GM19452 (cell line): ENCODE measurements around the gene KIAA2012.

Experiments
- ATAC-seq: cut with Tn5 transposase; IDR thresholded peaks from one replicate; pipeline ENCODE4 v1.9.1; 2021; ENCODE audit not compliant: unreplicated experiment

The KIAA2012 gene

GRCh38 chr2:202072737-202073401 lies at the start of gene KIAA2012:
Gene KIAA2012, plus strand, starts transcription at chr2:202073255. Its CDS starts 373 bp downstream, at chr2:202073628.
- no peak for ATAC-seq

- ATAC-seq, result no peak
These were observed 49.2 kb upstream of the KIAA2012 start for GRCh38 chr2:202023904-202024266.

- ATAC-seq, result no peak
These were observed 48.2 kb upstream of the KIAA2012 start for GRCh38 chr2:202024871-202025270.

- no peak for ATAC-seq
These were observed 47.2 kb upstream of the KIAA2012 start for GRCh38 chr2:202025816-202026215.

DNA sequence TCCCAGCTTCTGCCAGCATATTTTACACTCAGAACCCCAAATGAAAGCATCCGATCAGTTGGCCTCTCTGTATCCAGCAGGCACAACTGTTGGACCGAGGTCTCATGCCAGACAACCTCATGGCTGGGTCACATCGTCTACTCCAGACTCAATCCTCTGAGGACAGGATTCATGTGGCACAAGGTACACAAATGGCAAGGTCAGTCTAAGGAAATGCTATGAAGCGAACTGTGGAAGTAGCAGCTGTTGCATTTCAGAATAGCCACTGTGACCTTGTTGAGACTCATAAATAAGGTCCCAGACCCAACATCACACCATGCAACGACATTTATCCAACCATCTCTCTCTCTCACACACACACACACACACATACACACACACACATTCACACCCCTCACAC lies 46.5 kb upstream of the KIAA2012 start:
- ATAC-seq, result no peak

- no peak for ATAC-seq
These were observed 42.4 kb upstream of the KIAA2012 start for GRCh38 chr2:202030691-202031090.

GRCh38 chr2:202031246-202031951 lies 41.7 kb upstream of the KIAA2012 start:
- no peak for ATAC-seq

GRCh38 chr2:202032846-202033316 lies 40.2 kb upstream of the KIAA2012 start:
- no peak for ATAC-seq

- ATAC-seq, result peak; percentile 83
These were observed 39.5 kb upstream of the KIAA2012 start, which contains the start of gene FZD7 for GRCh38 chr2:202033317-202034248. Gene FZD7, plus strand, starts transcription at chr2:202033855. Its CDS starts 793 bp downstream, at chr2:202034648.

DNA sequence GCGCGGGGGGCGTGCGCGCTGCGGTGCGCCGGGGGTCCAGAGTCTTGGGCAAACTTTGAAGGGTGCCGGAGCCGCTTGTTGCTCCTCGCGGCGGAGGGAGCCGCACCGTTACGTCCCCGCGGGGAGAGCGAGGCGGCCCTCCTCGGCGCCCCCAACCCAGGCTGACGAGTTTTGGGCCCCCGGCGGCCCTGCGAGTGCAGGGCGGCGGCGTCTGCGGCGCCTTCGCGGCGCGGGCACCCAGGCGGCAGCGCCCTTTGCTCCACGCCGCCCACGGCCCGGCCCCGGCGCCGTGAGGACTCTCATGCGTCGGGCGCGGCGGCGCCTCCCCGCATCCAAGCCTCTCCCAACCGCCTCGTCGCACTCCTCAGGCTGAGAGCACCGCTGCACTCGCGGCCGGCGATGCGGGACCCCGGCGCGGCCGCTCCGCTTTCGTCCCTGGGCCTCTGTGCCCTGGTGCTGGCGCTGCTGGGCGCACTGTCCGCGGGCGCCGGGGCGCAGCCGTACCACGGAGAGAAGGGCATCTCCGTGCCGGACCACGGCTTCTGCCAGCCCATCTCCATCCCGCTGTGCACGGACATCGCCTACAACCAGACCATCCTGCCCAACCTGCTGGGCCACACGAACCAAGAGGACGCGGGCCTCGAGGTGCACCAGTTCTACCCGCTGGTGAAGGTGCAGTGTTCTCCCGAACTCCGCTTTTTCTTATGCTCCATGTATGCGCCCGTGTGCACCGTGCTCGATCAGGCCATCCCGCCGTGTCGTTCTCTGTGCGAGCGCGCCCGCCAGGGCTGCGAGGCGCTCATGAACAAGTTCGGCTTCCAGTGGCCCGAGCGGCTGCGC lies 38.6 kb upstream of the KIAA2012 start:
- ATAC-seq, result peak; percentile 3

DNA sequence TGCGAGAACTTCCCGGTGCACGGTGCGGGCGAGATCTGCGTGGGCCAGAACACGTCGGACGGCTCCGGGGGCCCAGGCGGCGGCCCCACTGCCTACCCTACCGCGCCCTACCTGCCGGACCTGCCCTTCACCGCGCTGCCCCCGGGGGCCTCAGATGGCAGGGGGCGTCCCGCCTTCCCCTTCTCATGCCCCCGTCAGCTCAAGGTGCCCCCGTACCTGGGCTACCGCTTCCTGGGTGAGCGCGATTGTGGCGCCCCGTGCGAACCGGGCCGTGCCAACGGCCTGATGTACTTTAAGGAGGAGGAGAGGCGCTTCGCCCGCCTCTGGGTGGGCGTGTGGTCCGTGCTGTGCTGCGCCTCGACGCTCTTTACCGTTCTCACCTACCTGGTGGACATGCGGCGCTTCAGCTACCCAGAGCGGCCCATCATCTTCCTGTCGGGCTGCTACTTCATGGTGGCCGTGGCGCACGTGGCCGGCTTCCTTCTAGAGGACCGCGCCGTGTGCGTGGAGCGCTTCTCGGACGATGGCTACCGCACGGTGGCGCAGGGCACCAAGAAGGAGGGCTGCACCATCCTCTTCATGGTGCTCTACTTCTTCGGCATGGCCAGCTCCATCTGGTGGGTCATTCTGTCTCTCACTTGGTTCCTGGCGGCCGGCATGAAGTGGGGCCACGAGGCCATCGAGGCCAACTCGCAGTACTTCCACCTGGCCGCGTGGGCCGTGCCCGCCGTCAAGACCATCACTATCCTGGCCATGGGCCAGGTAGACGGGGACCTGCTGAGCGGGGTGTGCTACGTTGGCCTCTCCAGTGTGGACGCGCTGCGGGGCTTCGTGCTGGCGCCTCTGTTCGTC lies 37.7 kb upstream of the KIAA2012 start:
- ATAC-seq, result no peak

- ATAC-seq, result no peak
These were observed 37.1 kb upstream of the KIAA2012 start for GRCh38 chr2:202035941-202036372.

DNA sequence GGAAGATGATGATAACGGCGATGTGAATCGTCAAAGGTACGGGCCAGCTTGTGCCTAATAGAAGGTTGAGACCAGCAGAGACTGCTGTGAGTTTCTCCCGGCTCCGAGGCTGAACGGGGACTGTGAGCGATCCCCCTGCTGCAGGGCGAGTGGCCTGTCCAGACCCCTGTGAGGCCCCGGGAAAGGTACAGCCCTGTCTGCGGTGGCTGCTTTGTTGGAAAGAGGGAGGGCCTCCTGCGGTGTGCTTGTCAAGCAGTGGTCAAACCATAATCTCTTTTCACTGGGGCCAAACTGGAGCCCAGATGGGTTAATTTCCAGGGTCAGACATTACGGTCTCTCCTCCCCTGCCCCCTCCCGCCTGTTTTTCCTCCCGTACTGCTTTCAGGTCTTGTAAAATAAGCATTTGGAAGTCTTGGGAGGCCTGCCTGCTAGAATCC lies 36.4 kb upstream of the KIAA2012 start:
- no peak for ATAC-seq

GRCh38 chr2:202037086-202037485 lies 36.0 kb upstream of the KIAA2012 start:
- ATAC-seq, result no peak

DNA sequence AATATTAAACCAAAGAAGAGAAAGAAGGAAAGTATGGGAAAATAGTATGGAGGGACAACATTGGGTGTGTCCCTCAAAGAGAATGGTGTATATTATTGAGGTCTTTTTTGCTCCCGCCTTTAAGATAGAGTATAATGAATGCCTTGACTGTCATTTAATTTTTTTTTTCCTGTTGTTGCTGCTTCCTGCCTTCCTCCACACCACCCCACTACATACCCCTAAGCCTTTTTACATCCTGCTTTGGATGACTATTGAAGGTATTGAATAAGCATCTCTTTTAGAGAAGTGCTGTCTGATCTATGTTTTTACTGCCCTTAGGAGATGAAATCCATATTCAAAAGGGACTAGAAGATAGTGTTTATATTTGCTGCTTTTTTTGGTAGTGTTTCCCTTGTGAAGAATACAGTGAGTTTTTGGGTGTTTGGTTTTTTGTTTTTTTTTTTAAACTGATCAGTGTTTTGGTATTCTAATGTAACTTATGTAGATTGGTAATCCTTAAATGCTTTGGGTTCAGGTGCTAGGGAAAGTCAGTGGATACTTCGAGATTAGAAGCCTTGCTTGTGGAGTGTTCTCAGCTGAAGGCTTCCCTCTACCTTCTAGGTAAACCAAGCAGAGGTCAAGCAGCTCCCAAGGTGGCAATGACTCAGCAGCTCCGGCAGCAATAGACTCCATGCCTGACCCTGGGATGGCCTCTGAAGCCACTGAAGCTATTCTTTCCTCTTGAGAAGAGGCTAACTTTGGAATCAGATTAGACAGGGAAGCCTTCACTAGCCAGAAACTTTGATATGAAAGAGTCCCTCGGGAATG lies 34.4 kb upstream of the KIAA2012 start:
- no peak for ATAC-seq

DNA sequence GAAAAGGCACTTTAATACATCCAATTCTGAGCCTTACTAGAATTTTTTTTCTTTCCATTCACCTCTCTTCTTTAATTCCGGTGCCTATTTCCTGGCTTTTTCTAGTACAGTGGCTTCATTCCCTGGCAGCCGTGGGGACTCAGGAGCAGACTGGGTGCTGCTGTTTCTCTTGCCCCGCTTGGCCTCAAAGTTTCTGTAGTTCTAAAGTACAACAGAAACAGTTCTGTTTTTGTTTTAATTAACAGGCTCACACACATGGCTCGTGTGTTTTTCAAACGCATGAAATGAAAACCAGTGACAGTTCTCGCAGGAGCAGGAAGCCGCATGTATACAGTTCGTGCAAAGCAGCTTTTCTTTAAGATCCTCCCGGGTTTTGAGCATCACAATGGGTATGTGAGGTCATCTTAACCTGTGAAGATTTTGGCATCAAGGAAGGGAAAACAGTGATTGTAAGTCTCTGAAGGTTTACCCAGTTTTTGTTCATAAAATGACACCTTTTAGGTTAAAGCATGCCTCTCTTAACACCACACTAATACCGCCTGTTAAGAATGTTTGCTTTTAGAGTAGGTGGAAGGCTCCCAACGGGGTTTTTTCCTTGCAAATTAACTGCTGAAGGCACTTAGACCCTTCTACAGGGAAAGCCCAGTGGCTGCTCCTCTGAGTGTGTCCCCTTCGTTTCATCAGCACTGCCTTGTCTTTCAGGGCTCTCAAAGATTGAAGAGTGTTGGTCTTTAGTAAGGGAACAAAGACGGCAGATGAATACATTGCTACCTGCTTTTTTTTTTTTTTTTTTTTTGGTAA lies 33.6 kb upstream of the KIAA2012 start:
- ATAC-seq, result no peak

DNA sequence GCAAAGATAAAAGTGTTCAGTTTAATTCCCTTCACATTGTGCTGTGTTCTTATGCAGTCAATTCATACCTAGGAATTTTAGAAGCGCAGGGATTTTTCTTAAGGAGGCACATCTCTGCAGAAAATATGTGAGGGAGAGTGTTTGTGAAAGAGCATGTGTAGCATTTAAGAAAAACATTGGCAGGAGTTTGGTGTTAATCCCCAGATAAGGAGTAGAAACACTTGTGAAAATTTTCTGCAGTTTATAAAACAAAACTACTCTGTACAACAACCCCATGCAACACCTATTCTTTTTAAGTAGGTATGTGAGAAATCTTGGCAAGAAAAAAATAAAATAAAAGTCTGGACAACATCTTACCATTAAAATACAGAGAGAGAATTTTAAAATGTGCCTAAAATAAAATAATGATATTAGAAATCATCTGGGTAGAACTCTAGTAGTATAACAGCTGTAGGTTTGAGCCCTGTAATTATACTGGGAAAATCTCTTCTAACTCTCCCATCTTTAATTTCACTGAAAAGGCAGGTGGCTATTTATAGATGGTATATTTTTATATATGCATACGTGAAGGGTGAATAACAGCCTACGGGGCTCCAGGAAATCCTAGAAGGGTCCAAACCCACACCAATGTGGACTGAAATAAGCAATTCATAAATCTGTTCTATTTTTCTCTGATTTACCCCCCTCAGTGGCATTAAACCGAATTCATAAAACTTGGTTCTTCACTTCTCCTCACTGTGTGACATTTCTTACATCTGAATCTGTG lies 32.8 kb upstream of the KIAA2012 start:
- no peak for ATAC-seq
